ENCODE data around the gene XRCC4.

XRCC4 gene

DNA sequence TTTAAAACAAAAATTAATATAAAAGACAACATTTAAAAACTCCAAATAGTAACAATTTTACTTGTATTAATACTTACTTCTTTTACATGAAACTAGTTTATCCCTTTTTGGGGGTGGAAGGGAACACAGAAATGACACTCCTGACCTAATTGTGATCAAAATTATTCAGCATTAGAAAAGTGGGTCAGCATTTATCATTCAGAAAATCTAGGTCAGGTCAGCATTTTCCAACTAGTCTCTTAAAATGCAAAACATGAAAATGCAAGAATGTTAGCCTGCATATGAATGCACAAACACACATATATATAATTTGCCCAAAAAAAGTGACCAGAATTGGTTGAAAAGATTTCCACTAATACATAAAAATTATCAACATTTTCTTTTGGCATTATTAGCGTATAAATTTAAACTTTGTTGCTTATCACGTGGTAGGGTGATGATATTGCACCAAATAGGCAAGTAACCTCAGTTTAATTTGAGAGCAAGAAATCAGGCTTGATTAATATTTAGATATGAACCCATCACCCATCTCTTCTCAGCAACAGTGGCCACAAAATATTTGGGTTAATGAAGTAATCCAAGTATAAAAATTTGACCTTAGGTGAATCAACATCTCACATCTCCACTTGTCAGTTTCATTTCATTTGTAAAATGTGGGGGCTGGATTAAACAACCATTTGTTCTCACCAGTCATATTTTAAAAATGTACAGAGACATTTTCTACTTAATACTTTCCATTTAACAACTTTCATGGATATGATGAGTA lies 5.9 kb upstream of the XRCC4 start:
- no peak for DNase-seq

DNA sequence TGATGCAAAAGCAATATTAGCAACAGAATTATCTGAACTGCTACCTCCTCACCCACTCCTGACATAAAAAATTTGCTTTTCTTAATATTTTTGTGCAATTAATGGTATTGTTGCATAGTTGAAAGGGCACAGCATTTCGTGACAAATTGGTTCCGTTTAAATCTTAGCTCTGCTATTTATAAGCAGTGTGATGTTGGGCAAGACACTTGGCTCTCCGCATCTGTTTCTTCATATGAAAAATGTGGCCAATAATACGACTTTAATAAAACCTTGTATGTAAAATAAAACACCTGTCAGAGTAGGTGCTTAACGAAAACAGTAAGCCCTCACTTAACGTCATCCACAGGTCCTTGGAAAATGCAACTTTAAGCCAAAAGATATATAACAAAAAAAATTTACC lies 4.4 kb upstream of the XRCC4 start:
- DNase-seq: no peak

GRCh38 chr5:83077662-83078261 lies 415 bp downstream of the XRCC4 start:
- peak; percentile 14 for DNase-seq

- no peak for DNase-seq
These were observed 5.4 kb downstream of the XRCC4 start for GRCh38 chr5:83082750-83083149.

- no peak for DNase-seq
These were observed 7.0 kb downstream of the XRCC4 start for GRCh38 chr5:83084336-83084735.

- DNase-seq: no peak
These were observed 7.8 kb downstream of the XRCC4 start for GRCh38 chr5:83085106-83085505.

DNA sequence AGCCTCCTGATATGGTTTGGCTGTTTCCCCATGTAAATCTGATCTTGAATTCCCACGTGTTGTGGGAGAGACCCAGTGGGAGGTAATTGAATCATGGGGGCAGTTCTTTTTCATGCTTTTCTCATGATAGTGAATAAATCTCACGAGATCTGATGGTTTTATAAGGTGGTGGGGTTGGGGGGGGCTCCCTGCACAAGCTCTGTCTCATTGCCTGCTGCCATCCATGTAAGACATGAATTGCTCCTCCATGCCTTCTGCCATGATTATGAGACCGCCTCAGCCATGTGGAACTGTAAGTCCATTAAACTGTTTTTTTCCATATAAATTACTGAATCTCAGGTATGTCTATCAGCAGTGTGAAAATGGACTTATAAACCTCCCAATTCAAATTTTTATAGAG lies 12.8 kb downstream of the XRCC4 start:
- no peak for DNase-seq

DNA sequence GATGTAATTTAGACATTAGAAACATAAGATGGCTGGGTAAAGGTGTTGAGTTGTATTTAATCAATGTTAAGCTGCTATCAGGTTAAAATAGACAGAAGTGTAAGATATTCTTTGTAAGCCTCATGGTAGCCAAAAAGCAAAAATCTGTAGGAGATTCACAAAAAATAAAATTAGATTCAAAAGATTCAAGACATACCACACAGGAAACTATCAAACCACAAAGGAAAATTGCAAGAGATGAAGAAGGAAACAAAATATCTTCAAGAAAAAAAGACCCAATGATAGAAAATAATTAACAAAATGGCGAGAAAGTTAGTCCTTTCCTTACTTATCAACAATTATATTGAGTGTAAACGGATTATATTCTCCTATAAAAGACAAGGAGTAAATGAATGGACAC lies 15.3 kb downstream of the XRCC4 start:
- DNase-seq: peak; percentile 14

DNA sequence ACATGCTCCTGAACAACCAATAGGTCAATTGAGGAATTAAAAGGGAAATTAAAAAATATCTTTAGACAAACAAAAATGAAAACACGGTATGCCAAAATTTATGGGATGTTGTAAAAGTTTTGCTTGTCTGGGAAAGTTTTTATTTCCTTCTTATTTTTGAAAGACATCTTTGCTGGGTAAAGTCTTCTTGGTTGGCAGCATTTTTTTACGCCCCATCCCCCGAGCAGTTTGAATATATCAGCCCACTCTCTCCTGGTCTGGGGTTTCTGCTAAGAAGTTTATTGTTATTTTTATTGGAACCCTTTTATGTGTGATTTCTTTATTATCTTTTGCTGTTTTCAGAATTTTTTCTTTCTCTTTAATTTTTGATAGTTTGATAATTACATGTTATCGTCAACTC lies 16.3 kb downstream of the XRCC4 start:
- no peak for DNase-seq

DNA sequence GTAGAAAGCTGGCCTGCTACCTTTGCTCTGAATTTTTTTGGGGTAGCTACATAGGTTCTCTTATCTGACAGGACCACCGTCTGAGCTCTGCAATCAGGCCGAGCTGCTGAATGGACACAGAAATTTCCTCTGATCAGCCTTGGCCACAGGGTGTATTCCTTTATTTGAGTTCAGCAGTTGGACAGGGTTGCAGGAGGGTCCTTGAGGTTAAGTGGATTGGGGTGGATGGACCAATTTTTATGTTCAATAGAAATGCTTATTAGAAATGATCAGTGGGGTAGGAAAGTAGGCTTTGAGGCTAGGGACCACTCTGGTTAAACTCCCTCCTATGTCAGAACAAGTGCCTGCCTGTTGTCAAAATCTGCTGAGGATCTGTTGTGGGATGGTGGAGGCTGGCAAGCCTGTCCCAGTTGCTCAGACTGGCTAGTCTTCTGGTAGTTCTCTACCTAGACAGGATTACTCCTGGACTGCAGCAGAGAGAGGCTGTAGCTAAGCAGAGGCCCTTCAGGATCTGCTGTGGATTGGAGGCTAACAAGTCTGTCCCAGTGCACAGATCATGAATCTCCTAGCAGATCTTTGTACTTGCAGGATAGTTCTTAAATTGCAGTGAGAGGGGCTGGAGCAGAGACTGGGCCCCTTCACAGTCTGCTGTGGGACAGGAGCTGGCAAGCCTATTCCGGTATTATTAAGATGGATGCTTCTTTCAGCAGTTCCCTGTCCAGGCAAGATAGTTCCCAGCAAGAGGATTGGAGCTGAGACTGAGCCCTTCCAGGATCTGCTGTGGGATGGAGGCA lies 18.0 kb downstream of the XRCC4 start:
- DNase-seq: no peak

GRCh38 chr5:83095957-83096539 lies 18.7 kb downstream of the XRCC4 start:
- DNase-seq: no peak

DNA sequence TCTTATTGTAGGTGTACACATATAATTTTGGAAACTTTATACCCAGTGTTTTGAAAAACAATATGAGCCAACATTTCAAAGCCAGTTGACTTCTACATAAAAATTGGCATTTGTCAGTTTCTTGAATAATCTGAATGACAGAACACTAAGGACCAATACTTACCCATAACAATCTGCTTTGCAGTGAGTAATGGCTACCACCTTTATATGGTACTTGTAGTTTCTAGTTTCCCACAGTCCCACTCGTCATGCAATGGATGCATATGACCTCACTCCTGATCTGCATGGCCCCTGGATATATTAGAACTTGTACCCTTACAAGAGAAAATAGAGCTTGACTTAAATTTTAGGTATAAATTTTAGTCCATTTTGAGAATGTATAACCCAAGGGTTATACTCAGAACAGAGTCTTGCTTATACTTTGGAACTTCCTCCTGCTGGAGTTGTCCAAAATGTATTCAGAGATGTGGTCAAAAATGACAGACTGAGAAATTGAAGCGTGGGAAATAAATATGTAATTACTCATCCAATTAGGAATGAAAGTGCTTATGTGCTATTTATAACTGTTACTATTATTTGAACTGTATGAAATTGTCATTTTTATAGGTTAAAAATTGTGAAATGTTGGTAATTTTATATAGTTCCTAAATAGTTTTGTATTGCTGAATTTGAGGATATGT lies 19.5 kb downstream of the XRCC4 start:
- DNase-seq: no peak

DNA sequence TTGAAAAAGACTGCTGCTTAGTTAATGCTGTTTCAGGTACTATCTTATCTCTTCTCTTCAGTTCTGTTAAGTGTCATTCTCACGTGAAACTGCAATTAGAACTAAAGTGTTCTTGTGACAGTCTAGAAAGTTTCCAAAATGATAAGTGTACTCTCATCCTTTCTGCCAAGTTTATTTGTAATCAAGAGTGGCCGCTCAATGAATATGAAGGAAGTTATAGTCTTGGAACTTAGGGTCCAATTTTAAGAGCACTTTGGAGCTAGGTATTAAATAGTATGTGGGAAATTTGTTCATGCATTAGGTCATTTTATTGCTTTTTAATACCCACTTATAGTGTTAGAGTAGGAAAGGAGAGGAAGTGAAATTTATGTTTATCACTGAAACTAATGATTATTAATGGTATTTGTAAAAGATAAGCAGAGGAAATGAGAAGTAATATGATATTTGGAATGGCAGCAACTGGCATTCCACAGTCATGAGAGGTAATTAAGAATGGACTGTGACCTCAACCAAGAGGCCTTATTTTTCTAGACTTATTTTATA lies 20.4 kb downstream of the XRCC4 start:
- no peak for DNase-seq

GRCh38 chr5:83099001-83099400 lies 21.7 kb downstream of the XRCC4 start:
- no peak for DNase-seq

GRCh38 chr5:83099445-83099844 lies 22.1 kb downstream of the XRCC4 start:
- no peak for DNase-seq

DNA sequence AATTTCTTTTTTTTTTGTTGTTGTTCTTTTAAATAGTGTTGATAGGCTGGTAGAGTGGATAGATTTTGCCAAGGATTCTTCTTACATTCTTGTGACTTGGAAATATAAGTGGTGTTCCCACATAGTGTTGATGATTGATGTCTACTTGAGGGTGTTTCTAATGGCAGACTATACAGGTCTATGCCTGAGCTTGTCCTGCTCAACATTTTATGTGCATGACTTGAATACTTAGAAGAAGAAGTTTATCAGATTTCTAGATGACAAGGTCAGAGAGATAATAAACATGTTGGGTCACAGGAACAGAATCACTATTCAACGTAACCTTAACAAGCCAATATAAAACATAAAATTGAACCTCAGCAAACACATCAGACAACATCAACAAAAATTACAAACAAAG lies 24.2 kb downstream of the XRCC4 start:
- no peak for DNase-seq

DNA sequence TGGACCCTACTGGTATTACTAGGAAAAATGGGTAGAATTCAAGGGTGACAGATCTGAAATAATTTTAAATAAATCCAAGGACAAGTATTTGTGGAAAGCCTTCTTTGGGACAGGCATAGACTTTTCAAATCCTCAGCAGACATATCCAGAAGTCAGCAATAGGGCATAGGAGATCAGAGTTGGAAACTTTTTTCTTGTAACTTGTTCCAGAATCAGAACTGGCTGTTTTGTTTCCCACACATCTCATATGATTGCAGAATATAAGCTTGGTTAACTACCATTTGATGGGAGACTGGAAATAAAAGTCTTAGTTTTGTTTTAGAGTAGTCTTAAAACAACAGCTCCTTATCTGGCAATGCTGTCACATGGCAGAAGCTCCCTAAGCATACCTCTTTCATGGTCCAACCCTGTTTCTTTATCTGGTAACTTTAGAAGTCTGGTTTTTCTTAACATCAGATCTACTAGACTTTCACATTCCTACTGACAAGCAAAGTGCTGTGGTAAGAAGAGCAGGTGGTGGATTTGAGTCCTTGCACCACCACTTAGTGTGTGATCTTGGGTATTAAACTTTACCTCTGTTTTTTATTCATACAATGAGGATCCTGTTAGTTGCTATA lies 25.1 kb downstream of the XRCC4 start:
- DNase-seq: no peak

DNA sequence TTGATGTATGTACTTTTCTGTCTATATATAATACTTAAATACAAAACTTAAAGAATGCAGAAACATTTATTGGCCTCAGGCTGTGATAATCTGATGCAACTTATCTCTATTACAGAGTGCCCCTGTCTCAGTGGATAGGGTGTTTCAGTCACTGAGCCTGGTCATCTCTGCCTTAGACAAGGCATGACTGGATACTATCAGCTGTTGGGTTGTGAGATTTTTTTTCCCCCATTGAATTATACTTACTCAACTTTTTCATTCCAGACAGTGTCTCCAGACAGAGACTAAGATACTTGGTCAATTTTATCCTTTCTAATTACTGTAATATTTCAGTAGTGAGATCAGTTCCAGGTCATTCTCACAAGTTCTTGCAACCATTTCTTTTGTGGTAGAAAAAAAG lies 26.7 kb downstream of the XRCC4 start:
- DNase-seq: no peak

- DNase-seq: no peak
These were observed 30.5 kb downstream of the XRCC4 start for GRCh38 chr5:83107692-83108420.

GRCh38 chr5:83109380-83109779 lies 32.0 kb downstream of the XRCC4 start:
- no peak for DNase-seq

GRCh38 chr5:83115816-83116215 lies 38.5 kb downstream of the XRCC4 start:
- DNase-seq: no peak

DNA sequence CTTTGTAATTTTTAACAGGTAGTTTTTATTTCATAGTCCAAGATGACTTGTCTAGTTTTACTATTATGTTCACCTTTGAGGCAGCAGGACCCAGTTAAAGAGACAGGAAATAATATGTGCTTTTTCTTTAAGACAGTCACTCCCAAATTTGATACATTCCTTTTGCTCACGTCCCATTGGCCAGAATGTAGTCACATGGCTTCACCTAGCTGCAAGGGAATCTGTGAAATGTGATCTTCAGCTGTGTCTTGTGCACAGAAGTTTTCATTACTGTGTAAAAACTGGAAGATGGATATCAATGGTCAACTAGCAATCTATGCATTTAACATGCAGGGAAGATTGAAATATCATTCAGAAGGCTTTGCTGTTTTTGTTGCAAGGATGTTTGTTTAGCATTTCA lies 41.1 kb downstream of the XRCC4 start:
- no peak for DNase-seq

All from CD4-positive, alpha-beta T cell treated with Interleukin-4 for 4 hours (primary cell).